HG03139 (cell line): ENCODE results near the gene KIR3DL1.
"Not testable (repeated sequence)": the region's sequence is repeated elsewhere in the genome, so short reads cannot be mapped to it uniquely, and the experiment has no call there.

Source experiments
- ATAC-seq: cut with Tn5 transposase; IDR thresholded peaks from one replicate; pipeline ENCODE4 v1.9.1; 2021; ENCODE audit not compliant: unreplicated experiment

The KIR3DL1 gene

DNA sequence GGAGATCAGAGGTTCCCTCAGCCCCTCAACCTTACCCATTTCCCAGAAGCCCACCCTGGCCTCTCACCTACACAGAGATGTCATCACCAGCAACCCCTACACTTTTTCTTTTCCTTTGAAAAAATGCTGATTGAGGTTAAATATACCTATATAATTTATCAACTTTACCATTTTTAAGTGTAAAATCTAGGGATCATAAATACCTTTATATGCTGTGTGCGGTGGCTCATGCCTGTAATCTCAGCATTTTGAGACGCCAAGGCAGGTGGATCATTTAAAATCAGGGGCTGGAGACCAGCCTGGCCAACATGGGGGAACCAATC, 9.8 kb upstream of the KIR3DL1 start:
- no peak for ATAC-seq

DNA sequence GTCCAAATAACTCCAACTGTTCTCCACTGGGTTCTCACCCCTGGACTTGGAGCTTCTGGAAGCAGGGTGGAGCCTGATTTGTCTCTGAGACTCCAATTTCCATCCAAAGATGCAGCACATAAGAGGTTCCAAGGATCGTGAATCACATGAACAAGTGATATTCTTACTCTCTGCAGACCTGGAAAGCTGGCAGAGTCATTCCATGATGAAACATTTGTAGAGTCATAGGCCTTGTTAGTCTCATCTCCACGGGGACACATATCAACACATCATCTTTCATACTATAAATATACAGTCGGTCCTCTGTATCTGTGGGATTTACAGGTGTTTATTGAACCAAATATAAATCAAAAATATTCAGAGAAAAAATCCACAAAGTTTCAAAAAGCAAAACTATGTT, 1.7 kb upstream of the KIR3DL1 start:
- ATAC-seq = not testable (repeated sequence)

DNA sequence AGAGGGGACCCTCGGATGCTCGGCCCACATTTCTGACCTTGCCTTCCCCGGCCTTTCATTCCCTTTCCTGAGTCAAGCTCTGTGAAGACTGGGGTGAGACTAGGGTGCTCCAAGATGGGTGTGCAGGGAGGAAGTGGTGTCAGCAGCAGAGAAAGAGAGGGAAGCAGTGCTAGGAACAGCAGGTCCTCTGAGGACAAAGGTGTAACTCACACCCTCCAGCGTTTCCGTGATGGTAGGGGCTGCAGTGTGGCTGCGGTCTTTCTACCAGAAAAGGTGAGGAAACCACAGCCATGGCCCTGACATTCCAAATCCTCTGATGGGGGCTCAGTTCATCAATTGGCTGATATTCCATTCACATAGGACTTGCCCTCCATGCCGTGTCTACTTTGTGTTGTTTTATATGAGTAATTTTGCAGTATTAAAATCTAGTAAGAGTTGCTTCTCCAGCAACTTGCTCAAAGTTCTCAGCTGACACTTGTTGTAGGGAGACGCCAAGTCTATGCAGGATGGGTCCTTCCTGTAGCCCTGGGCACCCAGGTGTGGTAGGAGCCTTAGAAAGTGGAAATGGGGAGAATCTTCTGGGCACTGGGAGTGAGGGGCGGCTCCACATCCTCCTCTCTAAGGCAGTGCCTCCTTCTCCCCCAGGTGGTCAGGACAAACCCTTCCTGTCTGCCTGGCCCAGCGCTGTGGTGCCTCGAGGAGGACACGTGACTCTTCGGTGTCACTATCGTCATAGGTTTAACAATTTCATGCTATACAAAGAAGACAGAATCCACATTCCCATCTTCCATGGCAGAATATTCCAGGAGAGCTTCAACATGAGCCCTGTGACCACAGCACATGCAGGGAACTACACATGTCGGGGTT, 1.6 kb downstream of the KIR3DL1 start:
- no peak for ATAC-seq

DNA sequence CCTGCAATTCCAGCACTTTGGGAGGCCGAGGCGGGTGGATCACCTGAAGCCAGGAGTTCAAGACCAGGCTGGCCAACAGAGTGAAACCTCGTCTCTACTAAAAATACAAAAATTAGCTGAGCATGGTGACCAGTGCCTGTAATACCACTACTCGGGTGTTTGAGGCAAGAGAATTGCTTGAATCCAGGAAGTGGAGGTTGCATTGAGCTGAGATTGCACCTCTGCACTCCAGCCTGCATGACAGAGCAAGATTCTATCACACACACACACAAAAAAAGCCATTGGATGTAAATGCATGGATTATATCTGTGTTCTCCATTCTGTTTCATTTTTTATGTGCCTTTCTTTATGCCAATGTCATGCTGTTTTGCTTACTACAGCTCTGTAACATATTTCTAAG, 8.1 kb downstream of the KIR3DL1 start:
- ATAC-seq = not testable (repeated sequence)

DNA sequence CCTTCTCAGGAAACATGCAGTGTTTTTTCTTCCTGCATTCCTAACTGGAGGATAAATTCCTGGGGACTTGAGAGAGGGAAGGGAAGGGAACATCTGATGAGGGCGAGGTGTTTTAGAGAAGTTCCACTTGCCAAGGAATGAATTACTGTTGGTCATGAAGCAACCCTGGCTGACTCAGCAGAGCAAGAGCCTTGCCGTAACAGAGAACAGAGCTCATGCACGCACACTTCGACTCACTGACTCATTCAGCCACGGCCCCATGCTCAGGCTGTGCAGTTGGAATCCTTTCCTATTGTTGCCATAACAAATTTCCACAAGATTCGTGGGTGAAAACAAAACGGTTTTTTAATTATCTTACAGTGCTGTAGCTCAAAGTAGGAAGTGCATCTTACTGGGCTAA, 9.1 kb downstream of the KIR3DL1 start:
- not testable (repeated sequence) for ATAC-seq

DNA sequence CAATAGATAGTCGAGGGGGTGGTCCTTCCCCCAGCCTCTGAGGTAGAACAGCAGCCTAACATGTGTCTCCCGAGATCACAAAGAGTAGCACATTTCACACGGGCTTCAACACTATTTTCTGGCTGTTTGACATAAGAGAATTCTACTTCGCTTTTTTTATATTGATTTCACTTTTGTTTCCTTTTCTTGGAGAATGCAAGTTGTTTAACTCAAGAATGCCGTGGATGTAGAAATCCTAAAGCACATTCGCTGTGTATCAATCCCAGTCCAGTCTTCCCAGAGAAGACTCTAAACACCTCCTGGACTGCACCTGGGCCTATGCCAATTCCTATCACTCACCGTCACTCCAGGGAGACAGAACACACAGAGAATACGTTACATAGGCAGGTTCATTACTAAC, 11.8 kb downstream of the KIR3DL1 start:
- not testable (repeated sequence) for ATAC-seq

DNA sequence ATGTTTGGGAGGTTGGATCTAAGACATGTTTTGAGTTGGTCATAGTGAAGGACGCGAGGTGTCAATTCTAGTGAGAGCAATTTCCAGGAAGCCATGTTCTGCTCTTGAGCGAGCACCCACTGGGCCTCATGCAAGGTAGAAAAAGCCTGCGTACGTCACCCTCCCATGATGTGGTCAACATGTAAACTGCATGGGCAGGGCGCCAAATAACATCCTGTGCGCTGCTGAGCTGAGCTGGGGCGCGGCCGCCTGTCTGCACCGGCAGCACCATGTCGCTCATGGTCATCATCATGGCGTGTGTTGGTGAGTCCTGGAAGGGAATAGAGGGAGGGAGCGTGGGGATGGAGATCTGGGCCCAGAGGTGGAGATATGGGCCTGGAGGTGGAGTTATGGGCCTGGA, 16.2 kb downstream of the KIR3DL1 start, which contains the start of gene KIR2DS4:
Gene KIR2DS4 (plus strand): TSS at position 181 of the 400 bp plus-strand sequence.
- not testable (repeated sequence) for ATAC-seq

DNA sequence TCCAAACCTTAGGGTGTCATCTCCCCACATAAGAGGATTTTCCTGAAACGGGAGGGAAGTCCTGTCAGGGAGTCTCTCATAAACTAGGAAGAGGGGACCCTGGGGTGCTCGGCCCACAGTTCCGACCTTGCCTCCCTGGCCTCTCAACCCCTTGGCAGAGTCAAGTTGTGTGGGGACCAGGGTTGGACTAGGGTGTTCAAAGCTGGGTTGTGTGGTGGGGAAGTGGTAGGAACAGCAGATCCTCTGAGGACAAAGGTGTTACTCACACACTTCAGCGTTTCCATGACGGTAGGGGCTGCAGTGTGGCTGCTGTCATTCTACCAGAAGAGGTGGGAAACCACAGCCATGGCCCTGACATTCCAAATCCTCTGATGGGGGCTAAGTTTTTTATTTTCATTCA, 18.9 kb downstream of the KIR3DL1 start:
- not testable (repeated sequence) for ATAC-seq

DNA sequence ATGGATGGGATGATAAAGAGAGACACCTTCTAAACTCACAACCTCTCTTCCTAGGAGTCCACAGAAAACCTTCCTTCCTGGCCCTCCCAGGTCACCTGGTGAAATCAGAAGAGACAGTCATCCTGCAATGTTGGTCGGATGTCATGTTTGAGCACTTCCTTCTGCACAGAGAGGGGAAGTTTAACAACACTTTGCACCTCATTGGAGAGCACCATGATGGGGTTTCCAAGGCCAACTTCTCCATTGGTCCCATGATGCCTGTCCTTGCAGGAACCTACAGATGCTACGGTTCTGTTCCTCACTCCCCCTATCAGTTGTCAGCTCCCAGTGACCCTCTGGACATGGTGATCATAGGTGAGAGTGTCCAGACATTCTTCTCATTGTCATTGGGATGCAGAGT, 21.3 kb downstream of the KIR3DL1 start:
- not testable (repeated sequence) for ATAC-seq

DNA sequence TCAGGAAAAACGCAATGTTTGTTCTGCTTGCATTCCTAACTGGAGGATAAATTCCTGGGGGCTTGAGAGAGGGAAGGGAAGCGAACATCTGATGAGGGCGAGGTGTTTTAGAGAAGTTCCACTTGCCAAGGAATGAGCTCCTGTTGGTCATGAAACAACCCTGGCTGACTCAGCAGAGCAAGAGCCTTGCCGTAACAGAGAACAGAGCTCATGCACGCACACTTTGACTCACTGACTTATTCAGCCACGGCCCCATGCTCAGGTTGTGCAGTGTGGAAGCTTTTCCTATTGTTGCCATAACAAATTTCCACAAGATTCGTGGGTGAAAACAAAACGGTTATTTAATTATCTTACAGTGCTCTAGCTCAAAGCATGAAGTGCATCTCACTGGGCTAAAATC, 26.9 kb downstream of the KIR3DL1 start:
- not testable (repeated sequence) for ATAC-seq

DNA sequence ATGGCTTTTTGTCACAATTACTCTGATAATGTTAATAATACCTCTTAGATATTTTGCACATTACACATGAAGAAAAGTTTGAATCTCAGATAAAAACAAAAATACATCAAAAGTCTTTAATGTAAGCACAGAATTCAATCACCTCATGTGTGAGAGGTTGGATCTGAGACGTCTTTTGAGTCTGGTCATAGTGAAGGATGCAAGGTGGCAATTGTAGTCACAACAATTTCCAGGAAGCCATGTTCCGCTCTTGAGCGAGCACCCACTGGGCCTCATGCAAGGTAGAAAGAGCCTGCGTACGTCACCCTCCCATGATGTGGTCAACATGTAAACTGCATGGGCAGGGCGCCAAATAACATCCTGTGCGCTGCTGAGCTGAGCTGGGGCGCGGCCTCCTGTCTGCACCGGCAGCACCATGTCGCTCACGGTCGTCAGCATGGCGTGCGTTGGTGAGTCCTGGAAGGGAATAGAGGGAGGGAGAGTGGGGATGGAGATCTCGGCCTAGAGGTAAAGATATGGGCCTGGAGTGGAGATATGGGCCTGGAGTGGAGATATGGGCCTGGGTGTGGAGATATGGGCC, 33.9 kb downstream of the KIR3DL1 start, which contains the start of gene KIR3DL2:
Gene KIR3DL2 (plus strand): TSS at position 383 of the 580 bp plus-strand sequence. CDS start 33 bp downstream, at position 416.
- not testable (repeated sequence) for ATAC-seq

DNA sequence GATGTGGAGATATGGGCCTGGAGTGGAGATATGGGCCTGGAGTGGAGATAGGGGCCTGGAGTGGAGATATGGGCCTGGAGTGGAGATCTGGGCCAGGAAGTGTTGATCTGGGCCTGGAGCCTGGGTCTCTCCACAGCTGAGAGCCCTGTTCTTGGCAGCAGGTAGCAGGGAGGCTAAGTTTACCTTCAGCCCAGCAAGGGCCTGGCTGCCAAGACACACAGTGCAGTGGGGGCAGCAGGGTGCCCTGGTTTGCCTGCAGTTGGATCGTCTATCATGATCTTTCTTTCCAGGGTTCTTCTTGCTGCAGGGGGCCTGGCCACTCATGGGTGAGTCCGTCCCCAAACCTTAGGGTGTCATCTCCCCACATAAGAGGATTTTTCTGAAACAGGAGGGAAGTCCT, 34.7 kb downstream of the KIR3DL1 start:
- ATAC-seq = no peak

DNA sequence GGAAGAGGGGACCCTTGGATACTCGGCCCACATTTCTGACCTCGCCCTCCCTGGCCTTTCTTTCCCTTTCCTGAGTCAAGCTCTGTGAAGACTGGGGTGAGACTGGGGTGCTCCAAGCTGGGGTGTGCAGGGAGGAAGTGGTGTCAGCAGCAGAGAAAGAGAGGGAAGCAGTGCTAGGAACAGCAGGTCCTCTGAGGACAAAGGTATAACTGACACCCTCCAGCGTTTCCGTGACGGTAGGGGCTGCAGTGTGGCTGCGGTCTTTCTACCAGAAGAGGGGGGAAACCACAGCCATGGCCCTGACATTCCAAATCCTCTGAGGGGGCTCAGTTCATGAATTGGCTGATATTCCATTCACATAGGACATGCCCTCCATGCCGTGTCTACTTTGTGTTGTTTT, 35.1 kb downstream of the KIR3DL1 start:
- no peak for ATAC-seq

DNA sequence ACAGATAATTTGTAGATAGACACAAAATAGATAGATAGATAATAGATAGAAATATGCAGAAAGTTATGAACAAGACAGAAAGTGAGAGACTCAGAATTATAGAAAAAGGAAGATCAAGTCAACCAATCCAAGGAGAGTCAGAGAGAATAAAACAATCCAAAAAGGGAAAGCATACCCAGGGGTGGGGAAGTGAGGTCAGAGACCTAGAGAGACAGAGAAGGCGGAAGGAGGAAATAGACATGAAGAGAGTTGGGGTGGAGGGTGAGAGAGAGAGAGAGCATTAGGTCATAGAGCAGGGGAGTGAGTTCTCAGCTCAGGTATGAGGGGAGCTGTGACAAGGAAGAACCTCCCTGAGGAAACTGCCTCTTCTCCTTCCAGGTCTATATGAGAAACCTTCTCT, 39.0 kb downstream of the KIR3DL1 start:
- ATAC-seq = not testable (repeated sequence)

DNA sequence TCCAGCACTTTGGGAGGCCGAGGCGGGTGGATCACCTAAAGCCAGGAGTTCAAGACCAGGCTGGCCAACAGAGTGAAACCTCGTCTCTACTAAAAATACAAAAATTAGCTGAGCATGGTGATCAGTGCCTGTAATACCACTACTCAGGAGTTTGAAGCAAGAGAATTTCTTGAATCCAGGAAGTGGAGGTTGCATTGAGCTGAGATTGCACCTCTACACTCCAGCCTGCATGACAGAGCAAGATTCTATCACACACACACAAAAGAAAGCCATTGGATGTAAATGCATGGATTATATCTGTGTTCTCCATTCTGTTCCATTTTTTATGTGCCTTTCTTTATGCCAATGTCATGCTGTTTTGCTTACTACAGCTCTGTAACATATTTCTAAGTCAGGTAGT, 42.2 kb downstream of the KIR3DL1 start:
- ATAC-seq = not testable (repeated sequence)

DNA sequence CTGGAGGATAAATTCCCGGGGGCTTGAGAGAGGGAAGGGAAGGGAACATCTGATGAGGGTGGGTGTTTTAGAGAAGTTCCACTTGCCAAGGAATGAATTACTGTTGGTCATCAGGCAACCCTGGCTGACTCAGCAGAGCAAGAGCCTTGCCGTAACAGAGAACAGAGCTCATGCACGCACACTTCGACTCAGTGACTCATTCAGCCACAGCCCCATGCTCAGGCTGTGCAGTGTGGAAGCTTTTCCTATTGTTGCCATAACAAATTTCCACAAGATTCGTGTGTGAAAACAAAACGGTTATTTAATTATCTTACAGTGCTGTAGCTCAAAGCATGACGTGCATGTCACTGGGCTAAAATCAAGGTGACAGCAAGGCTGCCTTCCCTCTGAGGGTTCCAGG, 43.2 kb downstream of the KIR3DL1 start:
- ATAC-seq = not testable (repeated sequence)

DNA sequence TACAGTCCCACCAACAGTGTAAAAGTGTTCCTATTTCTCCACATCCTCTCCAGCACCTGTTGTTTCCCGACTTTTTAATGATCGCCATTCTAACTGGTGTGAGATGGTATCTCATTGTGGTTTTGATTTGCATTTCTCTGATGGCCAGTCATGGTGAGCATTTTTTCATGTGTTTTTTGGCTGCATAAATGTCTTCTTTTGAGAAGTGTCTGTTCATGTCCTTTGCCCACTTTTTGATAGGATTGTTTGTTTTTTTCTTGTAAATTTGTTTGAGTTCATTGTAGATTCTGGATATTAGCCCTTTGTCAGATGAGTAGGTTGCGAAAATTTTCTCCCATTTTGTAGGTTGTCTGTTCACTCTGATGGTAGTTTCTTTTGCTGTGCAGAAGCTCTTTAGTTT, 47.2 kb downstream of the KIR3DL1 start:
- not testable (repeated sequence) for ATAC-seq

DNA sequence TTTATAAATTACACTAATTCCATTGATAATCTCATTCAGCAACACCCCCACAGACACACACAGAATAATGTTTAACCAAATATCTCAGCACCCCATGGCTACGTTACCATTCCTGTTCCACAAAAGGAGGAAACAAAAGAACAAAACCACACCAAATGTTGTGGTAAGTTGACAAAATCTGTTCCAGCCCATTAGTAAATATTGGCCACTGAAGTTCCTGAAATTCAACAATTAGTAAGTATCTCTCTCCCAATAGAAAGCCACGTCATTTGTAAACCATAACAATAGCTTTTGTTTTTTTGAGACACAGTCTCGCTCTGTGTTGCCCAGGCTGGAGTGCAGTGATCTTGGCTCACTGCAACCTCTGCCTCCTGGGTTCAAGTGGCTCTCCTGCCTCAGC, 55.4 kb downstream of the KIR3DL1 start:
- no peak for ATAC-seq

DNA sequence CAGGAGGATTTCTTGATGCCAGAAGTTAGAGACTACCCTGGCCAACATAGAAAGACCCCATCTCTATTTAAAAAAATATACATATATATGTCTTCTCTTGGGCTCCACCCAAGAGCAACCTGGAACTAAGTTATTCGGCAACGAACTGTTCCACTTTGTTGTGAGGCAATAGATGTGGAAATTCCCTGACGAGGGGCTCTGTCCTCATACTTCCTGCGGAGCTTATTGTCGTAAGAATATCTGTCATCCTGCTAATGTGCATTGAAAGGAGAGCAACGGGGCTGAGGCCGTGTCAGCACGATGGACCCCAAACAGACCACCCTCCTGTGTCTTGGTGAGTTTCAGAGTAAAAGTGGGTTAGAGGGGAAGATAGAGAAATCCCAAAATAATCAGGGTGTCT, 57.7 kb downstream of the KIR3DL1 start, which contains the start of gene FCAR:
Gene FCAR (plus strand): TSS at position 246 of the 400 bp plus-strand sequence. CDS start 55 bp downstream, at position 301.
- no peak for ATAC-seq

DNA sequence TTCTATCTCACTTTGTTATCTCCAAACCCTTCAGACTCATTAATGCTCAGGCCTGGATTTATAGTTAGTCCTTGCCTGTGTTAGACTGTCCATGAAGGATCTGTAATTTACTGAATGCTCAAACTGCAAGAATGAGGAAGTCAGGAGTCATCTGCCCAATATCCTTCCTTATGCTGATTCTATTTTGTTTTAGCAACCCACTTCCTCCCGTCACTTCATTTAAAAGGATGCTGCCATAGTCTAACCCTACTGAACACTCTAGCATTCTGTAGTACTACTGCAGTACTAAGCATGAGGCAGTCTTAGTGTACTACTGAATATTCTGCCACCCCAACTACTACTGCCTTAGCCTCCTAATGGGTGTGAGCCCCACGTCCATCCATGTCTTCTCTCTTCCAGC, 59.2 kb downstream of the KIR3DL1 start:
- ATAC-seq = no peak

DNA sequence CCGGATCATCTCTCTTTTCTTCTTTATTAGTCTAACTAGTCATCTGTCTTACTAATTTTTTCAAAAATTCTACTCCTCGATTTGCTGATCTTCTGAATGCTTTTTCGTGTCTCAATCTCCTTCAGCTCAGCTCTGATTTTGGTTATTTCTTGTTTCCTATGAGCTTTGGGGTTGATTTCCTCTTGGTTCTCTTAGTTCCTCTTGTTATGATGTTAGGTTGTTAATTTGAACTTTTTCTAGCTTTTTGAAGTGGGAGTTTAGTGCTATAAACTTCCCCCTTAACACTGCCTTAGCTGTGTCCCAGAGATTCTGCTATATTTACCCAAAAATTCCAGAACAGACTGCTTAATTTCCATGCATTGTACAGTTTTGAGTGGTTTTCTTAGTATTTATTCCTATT, 61.2 kb downstream of the KIR3DL1 start:
- no peak for ATAC-seq
